HG03108 (cell line): Measurements from ENCODE around the gene MRPL47.
"Not testable (repeated sequence)": the region's sequence is repeated elsewhere in the genome, so short reads cannot be mapped to it uniquely, and the experiment has no call there.

Experiments
- ATAC-seq: cut with Tn5 transposase; IDR thresholded peaks from one replicate; pipeline ENCODE4 v1.9.1; 2021; ENCODE audit warnings: moderate library complexity; ENCODE audit not compliant: unreplicated experiment

MRPL47 gene

DNA sequence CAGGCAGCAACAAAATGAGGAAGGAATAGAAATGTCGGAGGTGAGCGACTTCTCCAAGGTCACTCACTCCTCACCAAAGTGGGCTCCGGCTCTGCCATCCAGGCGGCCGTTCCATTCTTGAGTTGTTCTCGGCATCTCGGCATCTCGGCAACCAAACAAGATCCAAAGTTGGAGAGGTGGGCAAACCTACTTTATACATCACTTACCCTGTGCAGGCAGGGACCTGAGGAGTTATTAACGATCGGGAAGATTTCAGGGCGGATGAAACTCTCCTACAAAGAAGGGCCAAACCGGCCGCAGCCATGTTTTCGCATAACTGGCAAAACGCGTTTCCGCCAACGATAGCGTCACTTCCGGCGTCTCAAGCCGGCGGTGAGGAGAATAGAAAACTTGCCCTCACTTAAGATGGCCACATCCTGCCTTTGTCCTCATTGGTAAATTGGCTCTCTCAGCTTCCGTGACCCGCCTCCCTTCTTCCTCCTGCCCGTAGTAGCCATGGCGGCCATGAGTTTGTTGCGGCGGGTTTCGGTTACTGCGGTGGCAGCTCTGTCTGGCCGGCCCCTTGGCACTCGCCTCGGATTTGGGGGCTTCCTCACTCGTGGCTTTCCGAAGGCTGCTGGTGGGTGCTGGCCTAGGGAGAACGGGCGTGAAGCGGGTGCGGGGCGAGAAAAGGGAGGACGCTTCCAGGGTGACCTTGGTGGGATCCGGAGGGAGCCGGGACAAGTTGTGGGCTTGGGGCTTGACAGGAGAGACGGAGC is at the start of gene MRPL47, which contains the start of gene NDUFB5:
Gene MRPL47 (minus strand): TSS at position 318 of the 758 bp plus-strand sequence. CDS start 14 bp downstream, at position 304.
Gene NDUFB5 (plus strand): TSS at position 474 of the 758 bp plus-strand sequence. CDS start 22 bp downstream, at position 496.
- peak; percentile 97 for ATAC-seq

DNA sequence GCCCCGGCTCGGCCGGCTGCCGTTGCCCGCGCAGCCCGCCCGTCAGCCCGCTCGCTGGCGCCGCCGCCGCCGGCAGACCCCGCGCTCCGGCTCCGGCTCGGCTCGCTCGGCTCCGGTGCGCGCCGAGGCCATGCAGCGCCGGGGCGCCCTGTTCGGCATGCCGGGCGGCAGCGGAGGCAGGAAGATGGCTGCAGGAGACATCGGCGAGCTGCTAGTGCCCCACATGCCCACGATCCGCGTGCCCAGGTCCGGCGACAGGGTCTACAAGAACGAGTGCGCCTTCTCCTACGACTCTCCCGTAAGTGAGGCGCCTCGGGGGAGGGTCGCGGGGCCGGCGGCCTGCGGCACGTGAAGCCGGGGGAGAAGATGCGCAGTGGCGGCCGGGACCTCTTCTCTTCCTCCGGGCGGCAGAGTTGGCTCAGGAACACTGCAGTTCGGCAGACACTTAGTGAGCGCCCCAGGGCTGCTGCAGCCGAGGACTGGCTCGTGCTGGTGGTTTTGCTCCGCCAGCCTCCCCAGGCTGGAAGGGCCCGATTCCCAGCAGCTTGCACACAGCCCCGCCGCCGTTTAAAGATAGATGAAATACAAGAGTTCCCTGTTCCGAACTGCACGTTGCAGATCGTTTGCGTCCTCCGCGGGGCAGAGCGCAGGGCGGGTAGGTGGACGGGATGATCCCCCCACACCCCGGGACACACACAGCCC is 48.8 kb upstream of the MRPL47 start:
- ATAC-seq: peak; percentile 54

DNA sequence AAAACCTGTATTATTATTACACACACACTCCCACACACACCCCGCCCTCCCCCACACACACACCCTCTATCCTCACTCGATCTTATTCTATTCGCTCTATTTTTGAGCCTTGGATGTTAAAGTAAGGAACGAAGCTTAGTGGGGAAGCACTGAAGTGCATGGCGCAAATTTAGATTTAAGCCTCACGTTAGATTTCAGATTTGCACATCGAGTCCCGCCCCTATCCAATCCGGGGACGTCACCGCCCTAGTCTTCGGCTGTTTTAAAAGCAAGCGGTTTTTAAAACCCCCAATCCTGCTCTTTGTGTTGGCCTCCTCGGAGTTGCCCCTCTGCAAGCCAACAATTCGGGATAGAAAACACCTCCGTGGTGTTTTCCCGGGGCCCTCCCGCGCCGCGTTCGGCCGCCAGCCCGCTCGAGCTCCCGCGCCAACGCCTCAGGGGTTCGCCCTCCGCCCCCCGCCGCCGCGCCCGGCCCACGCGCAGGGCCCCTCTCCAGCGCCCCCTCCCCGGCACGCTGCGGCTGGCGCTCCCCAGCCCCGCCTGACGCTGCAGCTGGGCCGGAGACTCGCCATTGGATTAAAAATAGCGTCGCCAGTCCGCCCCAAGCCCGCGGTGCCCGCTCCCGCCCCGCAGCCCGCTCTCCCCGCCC is 48.1 kb upstream of the MRPL47 start, which contains the start of gene USP13:
Gene USP13 (plus strand): TSS at position 594 of the 649 bp plus-strand sequence. CDS start 186 bp downstream, outside the sequence.
- ATAC-seq: peak; percentile 44

DNA sequence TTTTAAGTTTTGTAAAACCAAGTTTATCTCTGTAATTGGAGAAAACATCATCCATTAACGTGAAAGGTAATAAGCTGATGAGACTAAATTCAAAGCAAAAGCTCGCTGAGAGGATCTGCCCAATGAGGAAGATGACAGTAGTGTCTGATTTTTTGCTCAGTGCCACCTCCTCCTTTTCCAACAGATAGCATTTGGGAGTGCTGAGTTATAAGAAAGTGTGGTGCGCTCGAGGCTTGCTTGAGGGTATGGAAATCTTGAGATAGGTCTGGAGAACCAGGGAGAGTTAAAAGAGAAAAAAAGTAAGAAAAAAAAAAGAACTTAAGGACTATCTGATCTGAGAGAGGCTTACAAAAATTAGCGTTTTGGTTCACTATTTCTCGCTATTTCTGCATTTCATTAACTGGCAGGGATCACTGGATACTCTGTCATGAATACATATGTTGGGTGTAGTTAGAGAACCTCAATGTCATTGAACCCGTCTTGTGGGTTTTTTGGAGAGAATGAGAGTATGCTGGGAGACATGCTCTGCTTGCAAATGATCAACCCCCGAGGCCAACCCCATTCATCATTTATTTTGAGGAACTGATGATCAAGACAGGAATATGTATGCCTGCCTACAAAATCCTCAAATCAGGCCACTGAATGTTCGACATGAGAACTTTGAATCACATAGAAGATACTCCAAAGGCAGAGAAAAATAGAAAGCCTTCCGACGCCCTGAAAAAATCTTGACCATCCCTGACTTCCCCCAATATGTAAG is 47.4 kb upstream of the MRPL47 start:
- no peak for ATAC-seq

DNA sequence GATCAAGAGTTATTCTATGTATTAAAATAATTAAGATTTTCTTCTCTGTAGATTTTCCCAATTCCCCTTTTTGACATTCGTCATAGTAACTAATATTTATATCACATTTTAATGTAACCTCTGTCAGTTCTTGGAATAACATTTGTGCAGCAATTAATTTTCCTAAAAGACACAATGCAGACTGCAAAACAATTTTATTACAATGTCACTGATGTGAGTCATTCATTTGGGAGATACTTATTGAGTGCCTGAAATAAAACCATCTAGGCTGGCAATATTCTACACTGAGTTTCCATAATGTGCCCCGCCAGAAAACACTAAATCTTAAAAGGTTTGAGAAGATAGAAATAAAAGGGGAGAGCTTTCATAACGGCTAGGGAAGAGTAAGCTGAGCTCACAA is 41.7 kb upstream of the MRPL47 start:
- ATAC-seq: no peak

DNA sequence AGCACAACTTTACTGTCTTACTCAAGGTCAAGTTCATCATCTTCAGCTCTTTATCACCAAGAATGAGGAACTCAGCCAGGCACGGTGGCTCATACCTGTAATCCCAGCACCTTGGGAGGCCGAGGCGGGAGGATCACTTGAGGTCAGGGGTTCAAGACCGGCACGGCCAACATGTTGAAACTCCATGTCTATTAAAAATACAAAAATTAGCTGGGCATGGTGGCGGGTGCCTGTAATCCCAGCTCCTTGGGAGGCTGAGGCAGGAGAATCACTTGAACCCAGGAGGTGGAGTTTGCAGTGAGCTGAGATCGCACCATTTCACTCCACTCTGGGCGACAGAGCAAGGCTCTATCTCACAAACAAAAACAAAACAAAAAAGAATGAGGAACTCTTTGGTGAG is 39.4 kb upstream of the MRPL47 start:
- not testable (repeated sequence) for ATAC-seq

DNA sequence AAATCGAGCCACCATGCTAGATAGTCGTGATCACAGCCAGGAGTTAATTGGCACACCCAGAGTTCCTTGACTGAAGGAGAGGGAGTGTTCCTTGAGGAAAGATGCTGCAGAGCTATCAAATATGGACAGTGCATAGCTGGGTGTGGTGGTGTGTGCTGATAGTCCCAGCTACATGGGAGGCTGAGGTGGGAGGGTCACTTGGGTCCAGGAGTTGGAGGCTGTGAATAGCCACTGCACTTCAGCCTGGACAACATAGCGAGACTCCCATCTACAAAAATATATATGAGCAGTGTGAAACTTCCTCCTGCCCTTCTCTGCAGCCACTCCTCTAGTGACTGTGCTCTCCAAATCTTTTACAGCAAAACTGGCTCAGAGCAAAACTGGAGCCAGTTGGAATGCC is 38.4 kb upstream of the MRPL47 start:
- no peak for ATAC-seq

DNA sequence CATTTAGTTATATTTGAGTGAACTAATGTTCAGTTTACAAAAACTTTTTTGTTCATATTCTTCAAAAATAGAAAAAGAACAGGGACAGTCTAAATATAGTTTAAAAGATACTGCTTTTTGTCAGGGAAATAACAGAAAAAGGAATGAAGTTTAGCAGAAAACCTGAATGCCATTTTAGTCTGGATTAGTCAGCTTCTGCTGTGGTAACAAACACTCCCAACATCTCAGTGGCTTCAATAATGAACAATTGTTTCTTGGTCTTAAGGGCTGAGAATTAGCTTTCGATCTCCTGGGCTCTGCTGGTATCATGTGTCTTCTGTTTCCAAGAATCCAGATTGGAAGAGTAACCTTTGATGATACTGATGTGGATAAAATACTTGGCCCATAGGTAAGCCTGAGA is 36.0 kb upstream of the MRPL47 start:
- ATAC-seq: no peak

DNA sequence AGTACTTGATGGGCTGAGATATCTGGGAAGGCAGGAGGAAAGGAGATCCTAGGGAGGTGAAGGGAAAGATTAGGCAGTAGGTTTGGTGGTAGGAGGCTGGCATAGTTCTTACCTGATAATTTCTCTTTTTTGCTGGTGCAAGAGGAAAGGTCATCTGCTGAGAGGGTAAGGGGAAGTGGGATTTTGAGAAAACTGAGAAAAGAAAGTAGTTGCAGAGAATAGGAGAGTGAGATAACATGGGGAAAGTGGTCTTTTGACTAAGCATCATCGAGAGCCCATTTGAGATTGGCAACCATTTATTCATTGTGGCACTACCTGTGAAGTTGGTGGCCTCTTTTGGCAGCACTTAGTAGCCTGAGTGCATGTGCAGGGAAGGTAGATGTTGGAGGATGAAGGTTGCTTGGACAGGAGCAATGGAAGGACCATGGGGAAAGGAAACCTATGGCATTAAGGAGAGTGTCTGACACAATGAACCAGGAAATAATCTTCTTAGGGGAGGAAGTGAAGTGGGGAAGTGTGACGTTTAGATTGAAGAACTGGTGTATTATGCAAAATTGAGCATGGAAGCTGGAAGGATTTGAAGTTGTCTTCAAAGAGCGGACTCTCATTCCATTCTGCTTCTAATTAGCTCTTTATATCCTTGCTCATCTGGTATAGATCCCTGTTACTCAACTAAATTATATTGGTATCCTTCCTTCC is 26.5 kb upstream of the MRPL47 start:
- no peak for ATAC-seq

DNA sequence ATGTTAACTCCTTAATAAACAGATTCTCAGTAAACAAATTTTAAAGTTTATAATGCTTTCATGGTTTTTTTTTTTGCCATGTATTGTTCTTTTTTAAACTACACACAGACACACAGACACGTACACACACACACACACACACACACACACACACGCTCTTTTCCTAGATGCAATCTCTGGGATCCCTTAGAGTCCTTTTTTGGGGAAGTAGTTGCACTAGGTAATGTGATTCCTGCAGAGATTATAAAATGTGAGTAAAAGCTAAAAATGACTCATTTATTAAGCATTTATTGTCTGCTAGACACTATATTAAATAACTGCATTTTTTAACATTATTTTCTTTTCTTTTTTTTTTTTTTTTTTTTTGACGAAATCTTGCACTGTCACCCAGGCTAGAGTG is 20.0 kb upstream of the MRPL47 start:
- no peak for ATAC-seq

DNA sequence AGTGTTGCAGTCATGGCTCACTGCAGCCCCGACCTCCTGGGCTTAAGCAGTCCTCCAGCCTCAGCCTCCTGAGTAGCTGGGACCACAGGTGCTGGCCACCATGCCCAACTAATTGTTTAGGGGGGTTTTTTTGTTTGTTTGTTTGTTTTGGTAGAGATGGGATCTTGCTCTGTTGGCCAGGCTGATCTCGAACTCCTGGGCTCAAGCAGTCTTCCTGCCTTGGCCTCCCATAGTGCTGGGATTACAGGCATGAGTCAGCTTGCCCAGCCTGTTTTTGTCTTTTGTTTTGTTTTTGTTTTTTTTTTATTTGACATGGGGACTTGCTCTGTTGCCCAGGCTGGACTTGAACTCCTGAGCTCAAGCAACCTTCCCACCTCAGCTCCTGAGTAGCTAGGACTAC is 17.6 kb upstream of the MRPL47 start:
- ATAC-seq: no peak

DNA sequence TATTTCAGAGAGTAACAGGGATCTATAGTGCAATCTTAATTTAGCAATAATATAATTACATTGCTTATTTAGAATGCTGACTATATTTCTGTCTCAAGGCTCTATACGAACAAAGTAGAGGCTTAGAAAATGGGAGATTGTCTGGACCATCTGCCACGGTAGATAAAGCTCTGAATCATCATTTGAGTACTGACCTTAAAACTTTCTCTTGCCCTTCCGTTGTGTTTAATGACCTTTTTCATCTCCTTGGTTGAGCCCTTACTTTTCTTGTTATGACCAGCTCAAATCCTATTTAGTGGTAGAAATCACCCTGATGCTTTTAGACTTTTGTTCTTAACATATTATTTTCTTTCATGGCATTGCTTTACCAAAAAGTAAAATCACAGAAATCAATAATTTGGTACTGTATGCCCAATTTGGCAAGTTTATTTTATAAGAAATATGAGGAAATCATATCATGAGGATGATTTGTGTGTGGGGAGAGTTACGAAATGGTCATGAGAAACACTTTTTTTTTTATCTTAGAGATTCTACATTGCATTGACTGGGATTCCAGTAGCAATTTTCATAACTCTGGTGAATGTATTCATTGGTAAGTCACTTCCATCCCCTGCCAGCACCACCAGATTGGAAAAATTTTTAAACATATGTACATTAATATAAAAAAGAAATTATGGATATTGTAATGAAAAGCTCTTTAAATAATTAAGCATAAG is 11.2 kb upstream of the MRPL47 start:
- no peak for ATAC-seq

DNA sequence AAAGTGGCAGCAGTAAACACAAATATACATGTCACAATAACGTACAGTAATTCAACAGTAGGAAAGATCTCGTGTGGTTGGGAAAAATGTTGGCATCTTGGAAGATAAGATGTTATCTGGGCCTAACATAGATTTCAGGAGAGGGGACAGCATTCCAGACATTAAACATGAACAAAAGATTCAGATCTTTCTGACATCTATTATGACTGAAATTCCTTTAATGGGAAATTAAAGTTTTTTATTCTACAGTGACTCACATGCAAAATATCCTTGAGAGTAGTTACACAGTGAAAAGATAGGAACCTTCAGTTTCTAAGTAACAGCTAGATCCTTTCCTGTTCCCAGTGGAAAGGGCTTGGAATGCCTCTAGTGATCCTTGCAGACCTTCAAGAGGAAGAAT is 9.4 kb upstream of the MRPL47 start:
- no peak for ATAC-seq

DNA sequence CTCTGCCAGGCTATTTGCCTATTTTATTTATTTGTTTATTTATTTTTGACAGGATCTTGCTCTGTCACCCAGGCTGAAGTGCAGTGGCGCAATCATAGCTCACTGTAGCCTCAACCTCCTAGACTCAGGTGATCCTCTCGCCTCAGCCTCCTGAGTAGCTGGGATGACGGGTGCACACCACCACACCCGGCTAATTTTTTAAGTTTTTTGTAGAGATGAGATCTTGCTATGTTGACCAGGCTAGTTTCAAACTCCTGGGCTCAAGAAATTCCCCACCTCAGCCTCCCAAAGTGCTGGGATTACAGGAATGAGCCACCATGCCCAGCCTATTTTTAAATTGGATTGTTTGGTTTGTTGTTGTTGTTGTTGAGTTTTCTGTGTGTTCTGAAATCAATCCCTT is 5.6 kb upstream of the MRPL47 start:
- no peak for ATAC-seq

DNA sequence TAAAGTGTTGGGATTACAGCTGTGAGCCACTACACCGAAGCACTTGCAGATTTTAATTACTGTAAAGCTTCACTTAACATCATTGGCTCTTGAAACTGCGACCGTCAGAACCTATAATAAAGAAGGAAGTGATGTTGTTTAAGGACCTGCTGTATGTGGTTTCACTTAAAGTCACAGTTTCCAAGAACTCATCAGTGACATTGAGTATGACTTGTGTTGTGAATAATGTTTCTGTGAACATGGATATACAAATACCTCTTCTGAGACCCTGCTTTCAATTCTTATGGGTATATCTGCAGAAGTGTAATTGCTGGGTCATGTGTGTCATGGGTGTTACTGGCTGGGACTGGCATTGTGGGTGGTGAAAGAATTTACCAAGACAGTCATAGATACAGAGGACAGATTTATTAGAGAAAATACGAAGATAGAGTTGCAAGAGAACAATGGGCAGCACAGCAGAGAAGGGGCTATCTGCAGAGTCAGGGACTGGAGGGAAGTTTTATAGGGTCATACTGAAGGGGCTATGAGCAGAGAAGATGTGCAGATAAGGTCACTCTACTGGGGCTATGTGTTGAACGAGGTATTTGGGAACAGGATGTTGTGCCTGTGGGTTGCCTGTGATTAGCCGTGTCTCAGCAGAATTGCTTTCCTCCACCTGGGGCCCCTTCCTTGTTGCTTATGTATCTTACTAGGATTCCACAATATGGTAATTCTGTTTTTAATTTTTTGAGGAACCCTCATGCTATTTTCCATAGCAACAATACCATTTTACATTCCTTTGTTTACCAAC is 4.7 kb upstream of the MRPL47 start:
- peak; percentile 51 for ATAC-seq

DNA sequence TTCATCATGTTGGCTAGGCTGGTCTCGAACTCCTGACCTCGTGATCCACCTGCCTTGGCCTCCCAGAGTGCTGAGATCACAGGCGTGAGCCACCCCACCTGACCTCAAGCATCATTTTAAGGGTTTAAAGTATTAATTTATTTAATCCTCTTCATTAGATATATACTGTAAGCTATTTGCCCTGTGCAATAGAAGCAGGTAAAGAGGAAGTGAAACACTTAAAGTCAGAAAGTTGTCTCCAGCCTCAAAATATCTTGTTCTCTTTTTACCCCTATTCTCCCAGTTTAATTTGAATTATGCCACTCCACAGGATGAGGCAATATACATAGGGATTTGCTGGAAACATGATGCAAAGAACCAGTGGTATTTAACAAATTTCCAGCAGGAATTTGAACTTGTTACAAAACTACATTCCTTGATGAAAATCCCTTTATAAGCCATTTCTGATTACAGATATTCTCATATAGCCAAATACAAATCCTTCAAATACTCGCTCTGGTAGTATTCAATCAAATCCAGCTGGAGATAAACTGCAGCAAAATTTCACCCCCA is 2.2 kb upstream of the MRPL47 start:
- no peak for ATAC-seq

DNA sequence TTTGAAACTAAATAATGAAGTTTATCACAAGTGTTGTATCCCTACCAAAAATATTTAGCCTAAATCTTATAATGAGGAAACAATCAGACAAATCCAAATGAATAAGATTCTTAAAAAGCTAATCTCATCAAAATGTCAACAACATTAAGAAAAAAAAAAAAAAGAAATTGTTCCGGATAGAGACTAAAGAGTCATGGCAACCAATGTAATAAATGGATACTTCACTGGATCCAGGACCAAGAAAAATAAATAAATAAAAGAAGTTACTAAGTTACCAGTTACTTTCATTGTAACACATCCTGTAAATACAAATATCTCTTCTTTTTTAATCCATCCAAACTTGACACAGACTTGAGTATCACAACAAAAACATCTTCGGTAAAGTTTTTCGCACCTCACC is 607 bp downstream of the MRPL47 start:
- ATAC-seq: no peak

DNA sequence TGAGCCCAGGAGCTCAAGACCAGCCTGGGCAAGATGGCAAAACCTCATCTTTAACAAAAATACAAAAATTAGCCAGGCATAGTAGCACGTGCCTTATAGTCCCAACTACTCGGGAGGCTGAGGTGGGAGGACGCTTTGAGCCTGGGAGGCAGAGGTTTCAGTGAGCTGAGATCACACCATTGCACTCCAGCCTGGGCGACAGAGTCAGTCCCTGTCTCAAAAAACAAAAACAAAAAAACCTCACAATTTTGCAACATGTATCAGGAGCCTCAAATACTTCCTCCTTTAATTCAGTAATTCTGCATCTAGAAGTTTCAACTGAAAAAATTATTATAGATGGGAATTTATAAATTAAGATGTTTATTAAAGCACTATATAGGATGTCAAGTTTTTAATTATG is 1.1 kb downstream of the MRPL47 start:
- no peak for ATAC-seq

DNA sequence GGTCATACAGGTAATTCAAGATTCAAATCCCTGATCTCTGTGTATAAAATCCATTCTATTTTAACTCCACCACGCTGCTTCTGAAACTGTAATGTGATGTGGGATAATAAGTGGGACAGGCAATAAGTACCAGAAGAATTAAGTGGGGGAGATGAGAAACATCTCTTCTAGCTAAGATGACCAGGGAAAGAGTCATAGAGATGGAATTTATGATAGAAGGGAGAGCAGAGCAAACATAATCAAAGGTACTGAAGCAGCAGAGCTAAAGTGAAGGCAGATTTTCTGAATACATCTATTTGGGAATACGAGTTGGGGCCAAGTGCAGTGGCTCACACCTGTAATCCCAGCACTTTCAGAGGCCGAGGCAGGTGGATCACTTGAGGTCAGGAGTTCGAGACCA is 4.9 kb downstream of the MRPL47 start:
- no peak for ATAC-seq
